ENCODE results near the gene OR2AP1.

DNA sequence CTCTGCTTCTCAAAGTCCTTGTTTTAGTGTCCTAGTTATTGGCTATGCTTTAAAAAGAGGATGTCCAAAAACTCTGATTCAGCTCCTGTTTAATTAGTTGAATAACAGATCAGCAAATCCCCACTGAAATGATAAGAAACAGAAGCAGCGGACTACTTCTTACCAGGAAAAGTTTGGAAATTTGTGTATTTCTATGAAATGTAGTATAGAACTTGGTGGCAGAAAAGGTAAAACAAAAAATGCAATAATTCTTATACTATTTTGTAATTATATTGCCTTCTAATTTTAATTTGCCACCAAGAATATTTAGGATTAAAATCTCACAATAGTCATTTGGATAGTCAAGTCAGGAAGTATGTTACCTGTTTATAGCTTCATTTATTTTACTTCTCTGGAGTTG lies at the start of gene OR2AP1:
- TF ChIP-seq, protein P1, sequence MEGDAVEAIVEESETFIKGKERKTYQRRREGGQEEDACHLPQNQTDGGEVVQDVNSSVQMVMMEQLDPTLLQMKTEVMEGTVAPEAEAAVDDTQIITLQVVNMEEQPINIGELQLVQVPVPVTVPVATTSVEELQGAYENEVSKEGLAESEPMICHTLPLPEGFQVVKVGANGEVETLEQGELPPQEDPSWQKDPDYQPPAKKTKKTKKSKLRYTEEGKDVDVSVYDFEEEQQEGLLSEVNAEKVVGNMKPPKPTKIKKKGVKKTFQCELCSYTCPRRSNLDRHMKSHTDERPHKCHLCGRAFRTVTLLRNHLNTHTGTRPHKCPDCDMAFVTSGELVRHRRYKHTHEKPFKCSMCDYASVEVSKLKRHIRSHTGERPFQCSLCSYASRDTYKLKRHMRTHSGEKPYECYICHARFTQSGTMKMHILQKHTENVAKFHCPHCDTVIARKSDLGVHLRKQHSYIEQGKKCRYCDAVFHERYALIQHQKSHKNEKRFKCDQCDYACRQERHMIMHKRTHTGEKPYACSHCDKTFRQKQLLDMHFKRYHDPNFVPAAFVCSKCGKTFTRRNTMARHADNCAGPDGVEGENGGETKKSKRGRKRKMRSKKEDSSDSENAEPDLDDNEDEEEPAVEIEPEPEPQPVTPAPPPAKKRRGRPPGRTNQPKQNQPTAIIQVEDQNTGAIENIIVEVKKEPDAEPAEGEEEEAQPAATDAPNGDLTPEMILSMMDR (IDR thresholded peaks at IDR 0.05; ENCODE audit: poor library complexity, severe bottlenecking) = no peak
- TF ChIP-seq EZH2 (IDR thresholded peaks at IDR 0.05; ENCODE audit: borderline replicate concordance, insufficient read depth, low read length, poor library complexity, severe bottlenecking) = no peak
- TF ChIP-seq RAD21 (conservative IDR thresholded peaks at IDR 0.05) = no peak
- no peak for TF ChIP-seq MXI1 (conservative IDR thresholded peaks at IDR 0.05; ENCODE audit: poor library complexity, severe bottlenecking)
- no peak for TF ChIP-seq POLR2AphosphoS5 (IDR thresholded peaks at IDR 0.05)

Measured in neural cell (in vitro differentiated cells).